SU-DHL-6 (cell line): ENCODE results near the gene CAMK4.

Source experiments
- H2AFZ ChIP-seq: fragments of 200-600 bp; sonication (generic); 2 replicates; pipeline ENCODE4 v1.6.1; 2014; ENCODE audit warnings: low read depth, mild to moderate bottlenecking, moderate library complexity, mixed read lengths, antibody characterized with exemption, low read length; ENCODE audit not compliant: severe bottlenecking
- H3F3A ChIP-seq: fragments of 200-600 bp; shearing (Covaris generic); 2 replicates; pipeline ENCODE4 v1.6.0; 2016; ENCODE audit warnings: antibody characterized with exemption, mild to moderate bottlenecking; ENCODE audit not compliant: insufficient read depth
- H3K27ac ChIP-seq: fragments of 200-600 bp; sonication (generic); 2 replicates; pipeline ENCODE4 v1.5.1; 2016; ENCODE audit warnings: low read depth, mild to moderate bottlenecking, low read length, moderate library complexity, mixed read lengths
- H3K27me3 ChIP-seq: fragments of 200-600 bp; sonication (generic), shearing (Covaris generic); 2 replicates; pipeline ENCODE4 v1.6.0; 2014; ENCODE audit warnings: mild to moderate bottlenecking, low read length
- H3K36me3 ChIP-seq: fragments of 200-600 bp; sonication (generic); 2 replicates; pipeline ENCODE4 v1.6.1; 2014; ENCODE audit warnings: mild to moderate bottlenecking, low read length, mixed read lengths
- H3K4me2 ChIP-seq: fragments of 300-600, 200-600 bp; shearing (Covaris generic), sonication (generic); 2 replicates; pipeline ENCODE4 v1.6.0; 2014; ENCODE audit warnings: low read length, low read depth, mild to moderate bottlenecking; ENCODE audit not compliant: poor library complexity, severe bottlenecking
- H3K4me3 ChIP-seq: fragments of 200-600 bp; sonication (generic); 2 replicates; pipeline ENCODE4 v1.5.1; 2014; ENCODE audit warnings: antibody characterized with exemption, low read length, mild to moderate bottlenecking, mixed read lengths; ENCODE audit not compliant: insufficient read depth, poor library complexity, severe bottlenecking
- H3K79me2 ChIP-seq: fragments of 200-600 bp; sonication (generic); 2 replicates; pipeline ENCODE4 v1.6.1; 2014; ENCODE audit warnings: mild to moderate bottlenecking, low read length, moderate library complexity; ENCODE audit not compliant: insufficient read depth
- H3K9ac ChIP-seq: fragments of 200-600 bp; sonication (generic); 2 replicates; pipeline ENCODE4 v1.7.0; 2014; ENCODE audit warnings: mild to moderate bottlenecking, low read length
- H3K9me2 ChIP-seq: fragments of 200-600 bp; sonication (generic); replicated peaks from 2 replicates; pipeline ENCODE4 v1.6.1; 2014; ENCODE audit warnings: low read length; ENCODE audit not compliant: insufficient read depth
- H3K9me3 ChIP-seq: fragments of 200-600 bp; sonication (generic); 2 replicates; pipeline ENCODE4 v1.6.1; 2014; ENCODE audit warnings: low read length, mixed read lengths; ENCODE audit not compliant: insufficient read depth
- H4K20me1 ChIP-seq: fragments of 200-600 bp; sonication (generic); 2 replicates; pipeline ENCODE4 v1.6.1; 2014; ENCODE audit warnings: low read depth, mild to moderate bottlenecking, antibody characterized with exemption, low read length, moderate library complexity, mixed read lengths
- CTCF ChIP-seq: fragments of 200-600 bp; sonication (generic); IDR thresholded peaks from one replicate; pipeline ENCODE4 v1.5.1; 2017; ENCODE audit warnings: antibody characterized with exemption, mild to moderate bottlenecking, low read length, moderate library complexity; ENCODE audit not compliant: insufficient read depth, poor library complexity, severe bottlenecking
- EZH2phosphoT487 ChIP-seq: fragments of 200-600 bp; sonication (generic), shearing (Covaris generic); conservative IDR thresholded peaks from 2 replicates; pipeline ENCODE4 v1.6.1; 2018; ENCODE audit warnings: mild to moderate bottlenecking, antibody characterized with exemption, low read length, moderate library complexity, mixed read lengths

CAMK4 gene

GRCh38 chr5:111280282-111280951 is 56.2 kb downstream of the CAMK4 start:
- Histone ChIP-seq H2AFZ (no peak overlapping the region), H3K9ac (no peak overlapping the region), H3K9me2 (no peaks in the 10 kb centered on the region), H3K36me3 (no peaks in the 10 kb centered on the region), H3K9me3 (no peaks in the 10 kb centered on the region), H3K27ac (no peak overlapping the region), H3K4me2 (no peak overlapping the region), H3K4me3 (no peak overlapping the region), H3F3A (no peaks in the 10 kb centered on the region), H3K79me2 (no peaks in the 10 kb centered on the region), H3K27me3 (no peaks in the 10 kb centered on the region), H4K20me1 (no peaks in the 10 kb centered on the region)
- TF ChIP-seq EZH2phosphoT487, result no peak
- TF ChIP-seq CTCF, result no peak

GRCh38 chr5:111282798-111283197 is 58.6 kb downstream of the CAMK4 start:
- Histone ChIP-seq H3K9ac (no peak overlapping the region), H3F3A (no peaks in the 10 kb centered on the region), H3K4me3 (no peak overlapping the region), H3K36me3 (no peaks in the 10 kb centered on the region), H3K4me2 (no peak overlapping the region), H3K27ac (no peak overlapping the region), H3K27me3 (no peaks in the 10 kb centered on the region), H3K79me2 (no peaks in the 10 kb centered on the region), H3K9me2 (no peaks in the 10 kb centered on the region), H3K9me3 (no peaks in the 10 kb centered on the region), H2AFZ (no peak overlapping the region), H4K20me1 (no peaks in the 10 kb centered on the region)
- TF ChIP-seq CTCF (no peak), EZH2phosphoT487 (no peak)

GRCh38 chr5:111284825-111285224 is 60.6 kb downstream of the CAMK4 start:
- Histone ChIP-seq H3K79me2 (no peaks in the 10 kb centered on the region), H4K20me1 (no peaks in the 10 kb centered on the region), H3K27me3 (no peaks in the 10 kb centered on the region), H2AFZ (no peak overlapping the region), H3K9ac (no peak overlapping the region), H3K36me3 (no peaks in the 10 kb centered on the region), H3K9me3 (no peaks in the 10 kb centered on the region), H3K4me2 (no peak overlapping the region), H3K4me3 (no peak overlapping the region), H3F3A (no peaks in the 10 kb centered on the region), H3K9me2 (no peaks in the 10 kb centered on the region), H3K27ac (no peak overlapping the region)
- TF ChIP-seq CTCF (no peak), EZH2phosphoT487 (no peak)
